Chondrocyte (in vitro differentiated cells): ENCODE measurements around the gene UCHL3. TPM values are rescaled to one million over a fixed set of nuclear protein-coding genes. Genes with fewer than 3 reads are reported as not detected.

Experiments used
- DNase-seq: peaks from one replicate; pipeline ENCODE4 v3.0.0; 2021; ENCODE audit warnings: mixed read lengths, low spot score
- H3K27ac Mint-ChIP-seq: one replicate; pipeline ENCODE4 v1.8.0; 2021; ENCODE audit warnings: mild to moderate bottlenecking, moderate library complexity, mixed read lengths; ENCODE audit not compliant: unreplicated experiment
- H3K27me3 Mint-ChIP-seq: 2 replicates; pipeline ENCODE4 v1.8.0; 2021; ENCODE audit warnings: low read depth, mixed read lengths
- H3K36me3 Mint-ChIP-seq: 2 replicates; pipeline ENCODE4 v1.8.0; 2021; ENCODE audit warnings: low read depth, mixed read lengths
- H3K4me1 Mint-ChIP-seq: 2 replicates; pipeline ENCODE4 v1.8.0; 2021; ENCODE audit warnings: low read depth, mild to moderate bottlenecking, mixed read lengths
- H3K4me3 Mint-ChIP-seq: one replicate; pipeline ENCODE4 v1.8.0; 2021; ENCODE audit warnings: mild to moderate bottlenecking, moderate library complexity, mixed read lengths; ENCODE audit not compliant: unreplicated experiment
- H3K9me3 Mint-ChIP-seq: 2 replicates; pipeline ENCODE4 v1.8.0; 2021; ENCODE audit warnings: low read depth, mixed read lengths
- total RNA-seq: library from RNA; stranded (reverse); gene quantifications from 3 replicates; pipeline ENCODE4 v1.2.1, GENCODE V29; 2021
- TF ChIP-seq, protein P1 (sequence below): fragments of 200-600 bp; sonication (generic); IDR thresholded peaks from 2 replicates; pipeline ENCODE4 v1.5.0; 2021; ENCODE audit warnings: antibody characterized with exemption, mild to moderate bottlenecking, moderate library complexity

The UCHL3 gene
- total RNA-seq, 1 donor from 2014 or later, result 29.5 TPM

DNA sequence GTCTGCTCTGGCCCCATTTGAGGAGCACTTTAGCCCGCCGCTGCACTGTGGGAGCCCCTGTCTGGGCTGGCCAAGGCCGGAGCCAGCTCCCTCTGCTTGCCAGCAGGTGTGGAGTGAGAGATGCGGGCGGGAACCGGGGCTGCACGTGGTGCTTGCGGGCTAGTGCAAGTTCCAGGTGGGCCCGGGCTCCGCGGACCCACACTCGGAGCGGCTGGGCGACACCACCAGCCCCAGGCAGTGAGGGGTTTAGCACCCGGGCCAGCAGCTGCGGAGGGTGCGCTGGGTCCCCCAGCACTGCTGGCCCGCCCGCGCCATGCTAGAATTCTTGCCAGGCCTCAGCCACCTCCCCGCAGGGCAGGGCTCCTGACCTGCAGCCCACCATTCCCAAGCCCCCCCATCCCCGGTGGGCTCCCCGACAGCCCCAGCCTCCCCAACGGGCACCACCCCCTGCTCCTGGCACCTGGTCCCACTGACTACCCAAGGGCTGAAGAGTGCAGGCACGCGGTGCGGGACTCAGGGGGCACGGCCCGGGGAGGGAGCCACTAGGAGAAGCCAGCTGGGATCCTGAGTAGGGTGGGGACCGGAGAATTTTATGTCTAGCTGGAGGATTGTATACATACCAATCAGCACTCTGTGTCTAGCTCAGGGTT lies 31.0 kb upstream of the UCHL3 start:
- Mint-ChIP-seq H3K27me3 (no peaks in the 10 kb centered on the region), H3K9me3 (peaks cover 15% of the 10 kb centered on the region), H3K4me1 (peaks cover 2% of the 10 kb centered on the region), H3K27ac (no peak overlapping the region), H3K36me3 (no peaks in the 10 kb centered on the region), H3K4me3 (no peak overlapping the region)
- DNase-seq, result no peak
- TF ChIP-seq, protein P1, sequence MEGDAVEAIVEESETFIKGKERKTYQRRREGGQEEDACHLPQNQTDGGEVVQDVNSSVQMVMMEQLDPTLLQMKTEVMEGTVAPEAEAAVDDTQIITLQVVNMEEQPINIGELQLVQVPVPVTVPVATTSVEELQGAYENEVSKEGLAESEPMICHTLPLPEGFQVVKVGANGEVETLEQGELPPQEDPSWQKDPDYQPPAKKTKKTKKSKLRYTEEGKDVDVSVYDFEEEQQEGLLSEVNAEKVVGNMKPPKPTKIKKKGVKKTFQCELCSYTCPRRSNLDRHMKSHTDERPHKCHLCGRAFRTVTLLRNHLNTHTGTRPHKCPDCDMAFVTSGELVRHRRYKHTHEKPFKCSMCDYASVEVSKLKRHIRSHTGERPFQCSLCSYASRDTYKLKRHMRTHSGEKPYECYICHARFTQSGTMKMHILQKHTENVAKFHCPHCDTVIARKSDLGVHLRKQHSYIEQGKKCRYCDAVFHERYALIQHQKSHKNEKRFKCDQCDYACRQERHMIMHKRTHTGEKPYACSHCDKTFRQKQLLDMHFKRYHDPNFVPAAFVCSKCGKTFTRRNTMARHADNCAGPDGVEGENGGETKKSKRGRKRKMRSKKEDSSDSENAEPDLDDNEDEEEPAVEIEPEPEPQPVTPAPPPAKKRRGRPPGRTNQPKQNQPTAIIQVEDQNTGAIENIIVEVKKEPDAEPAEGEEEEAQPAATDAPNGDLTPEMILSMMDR, result no peak

DNA sequence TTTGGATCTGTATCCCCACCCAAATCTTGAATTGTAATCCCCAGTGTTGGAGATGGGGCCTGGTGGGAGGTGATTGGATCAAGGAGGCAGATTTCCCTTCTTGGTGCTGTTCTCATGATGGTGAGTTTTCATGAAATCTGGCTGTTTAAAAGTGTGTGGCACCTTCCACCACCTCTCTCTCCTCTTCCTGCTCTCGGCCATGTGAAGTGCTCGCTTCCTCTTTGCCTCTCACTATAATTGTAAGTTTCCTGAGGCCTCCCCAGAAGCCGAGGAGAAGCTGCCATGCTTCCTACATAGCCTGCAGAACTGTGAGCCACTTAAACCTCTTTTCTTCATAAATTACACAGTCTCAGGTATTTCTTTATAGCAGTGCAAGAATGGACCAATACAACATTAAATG lies 27.6 kb upstream of the UCHL3 start:
- Mint-ChIP-seq H3K36me3 (peaks cover 9% of the 10 kb centered on the region), H3K4me3 (no peak overlapping the region), H3K27ac (no peak overlapping the region), H3K4me1 (no peaks in the 10 kb centered on the region), H3K9me3 (peaks cover 11% of the 10 kb centered on the region), H3K27me3 (no peaks in the 10 kb centered on the region)
- no peak for DNase-seq
- TF ChIP-seq, protein P1, result no peak

DNA sequence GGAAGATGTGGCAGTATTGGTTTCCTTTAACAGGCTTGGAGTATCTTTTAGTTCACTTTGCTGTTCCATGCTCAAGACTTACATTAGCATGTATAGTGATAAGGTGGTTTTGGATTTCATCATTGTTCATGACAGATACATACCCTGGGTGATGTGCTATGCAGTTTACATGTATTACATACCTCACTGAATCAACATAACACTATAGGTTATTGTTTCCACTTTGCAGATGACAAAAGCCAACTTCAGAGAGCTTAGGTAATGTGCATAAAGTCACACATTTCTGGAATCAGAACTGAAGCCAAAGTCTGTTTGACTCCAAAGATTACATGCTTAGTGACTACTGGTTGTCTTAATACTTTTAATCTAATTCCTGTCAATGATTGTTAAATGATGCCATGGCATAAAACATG lies 19.0 kb upstream of the UCHL3 start:
- no peak overlapping the region for H3K27ac Mint-ChIP-seq
- TF ChIP-seq, protein P1, result no peak
- no peaks in the 10 kb centered on the region for H3K27me3 Mint-ChIP-seq
- DNase-seq, result no peak
- peaks cover 15% of the 10 kb centered on the region for H3K4me1 Mint-ChIP-seq
- H3K4me3 Mint-ChIP-seq, result no peak overlapping the region
- H3K36me3 Mint-ChIP-seq, result peaks cover 12% of the 10 kb centered on the region
- H3K9me3 Mint-ChIP-seq, result no peaks in the 10 kb centered on the region

DNA sequence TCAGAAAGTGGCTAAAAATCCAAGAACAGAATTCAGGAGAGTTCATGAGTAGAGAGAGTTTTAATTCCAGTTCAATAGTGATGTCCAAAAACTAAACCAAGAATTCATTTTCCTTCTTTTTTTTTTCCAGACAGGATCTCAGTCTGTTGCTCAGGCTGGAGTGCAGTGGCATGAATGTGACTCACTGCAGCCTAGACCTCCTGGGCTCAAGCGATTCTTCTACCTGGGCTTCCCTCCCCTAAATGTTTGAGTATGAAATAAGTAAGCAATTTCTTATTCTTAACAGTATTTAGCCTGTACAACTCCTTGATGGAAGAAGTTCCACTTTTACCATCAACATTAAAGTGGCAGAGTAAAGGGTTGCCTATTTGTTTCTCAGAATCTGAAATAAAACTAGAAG lies 15.7 kb upstream of the UCHL3 start:
- TF ChIP-seq, protein P1, result no peak
- H3K4me3 Mint-ChIP-seq, result no peak overlapping the region

DNA sequence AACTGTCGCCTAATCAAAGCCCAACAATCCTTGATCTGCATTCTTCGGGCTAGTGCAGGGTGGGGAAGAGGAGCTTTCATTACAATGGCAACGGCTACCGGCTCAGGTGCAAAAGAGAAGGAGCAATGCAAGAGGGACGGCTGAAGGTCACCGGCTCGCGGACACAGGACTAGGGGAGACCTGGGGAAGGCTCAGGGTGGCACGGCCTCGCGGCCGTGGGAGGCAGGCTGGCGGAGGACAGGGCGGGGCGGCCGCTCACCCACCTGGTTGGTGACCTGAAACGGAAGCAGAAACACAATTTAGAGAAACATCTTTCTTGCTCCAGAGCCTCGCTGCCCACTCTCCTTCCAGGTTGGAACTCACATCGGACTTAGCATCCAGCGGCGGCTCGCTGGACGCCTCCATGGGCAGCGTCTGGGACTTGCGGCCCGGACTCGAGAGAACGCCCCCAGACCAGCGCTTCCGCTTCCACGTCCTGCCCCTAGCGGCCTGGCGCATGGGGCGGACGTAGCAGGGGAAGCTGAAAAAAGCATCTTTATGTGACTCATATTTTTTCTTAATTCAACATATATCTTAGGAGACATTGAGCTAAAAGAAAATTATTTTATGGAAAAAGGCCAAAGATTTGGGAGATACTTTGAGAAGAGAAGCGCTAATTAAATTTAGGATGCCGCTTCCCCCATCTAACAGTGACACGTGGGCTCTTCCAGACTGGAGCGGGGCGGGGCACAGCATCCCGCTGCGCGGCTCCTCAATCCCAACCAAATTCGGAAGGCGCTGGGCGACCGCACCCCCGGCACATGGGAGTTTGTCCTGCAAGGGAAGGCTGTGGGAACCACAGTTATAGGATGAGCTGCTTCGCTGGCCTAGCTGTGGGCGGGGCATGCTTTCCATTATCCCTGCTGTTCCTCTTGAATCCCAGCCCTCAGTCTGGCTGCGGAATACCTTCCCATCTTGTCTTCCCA lies 11.9 kb upstream of the UCHL3 start, which contains the start of gene COMMD6:
COMMD6 (minus strand) TSS at position 441 of the 965 bp plus-strand sequence; CDS start at position 405, 36 bp downstream.
- DNase-seq, result no peak
- Mint-ChIP-seq H3K27ac (peak within 1 kb of the TSS; percentile 93), H3K36me3 (peaks cover 2% of the 10 kb centered on the region), H3K9me3 (peaks cover 3% of the 10 kb centered on the region), H3K4me3 (peak within 1 kb of the TSS; percentile 99), H3K27me3 (no peaks in the 10 kb centered on the region), H3K4me1 (peaks cover 33% of the 10 kb centered on the region)
- TF ChIP-seq, protein P1, result peak; percentile 53

More for the DNA sequence above, 15.7 kb upstream of the UCHL3 start:
- Mint-ChIP-seq H3K4me1 (peaks cover 33% of the 10 kb centered on the region), H3K36me3 (peaks cover 6% of the 10 kb centered on the region), H3K27me3 (no peaks in the 10 kb centered on the region), H3K9me3 (peaks cover under 1% of the 10 kb centered on the region), H3K27ac (no peak overlapping the region)
- DNase-seq, result no peak
